ENCODE measurements around the gene DHRS4.
"Not testable (repeated sequence)": the region's sequence is repeated elsewhere in the genome, so short reads cannot be mapped to it uniquely, and the experiment has no call there.

- not testable (repeated sequence) for TF ChIP-seq EZH2 (IDR thresholded peaks at IDR 0.05; ENCODE audit: borderline replicate concordance, low read depth, low read length, severe bottlenecking)
- TF ChIP-seq, protein P1, sequence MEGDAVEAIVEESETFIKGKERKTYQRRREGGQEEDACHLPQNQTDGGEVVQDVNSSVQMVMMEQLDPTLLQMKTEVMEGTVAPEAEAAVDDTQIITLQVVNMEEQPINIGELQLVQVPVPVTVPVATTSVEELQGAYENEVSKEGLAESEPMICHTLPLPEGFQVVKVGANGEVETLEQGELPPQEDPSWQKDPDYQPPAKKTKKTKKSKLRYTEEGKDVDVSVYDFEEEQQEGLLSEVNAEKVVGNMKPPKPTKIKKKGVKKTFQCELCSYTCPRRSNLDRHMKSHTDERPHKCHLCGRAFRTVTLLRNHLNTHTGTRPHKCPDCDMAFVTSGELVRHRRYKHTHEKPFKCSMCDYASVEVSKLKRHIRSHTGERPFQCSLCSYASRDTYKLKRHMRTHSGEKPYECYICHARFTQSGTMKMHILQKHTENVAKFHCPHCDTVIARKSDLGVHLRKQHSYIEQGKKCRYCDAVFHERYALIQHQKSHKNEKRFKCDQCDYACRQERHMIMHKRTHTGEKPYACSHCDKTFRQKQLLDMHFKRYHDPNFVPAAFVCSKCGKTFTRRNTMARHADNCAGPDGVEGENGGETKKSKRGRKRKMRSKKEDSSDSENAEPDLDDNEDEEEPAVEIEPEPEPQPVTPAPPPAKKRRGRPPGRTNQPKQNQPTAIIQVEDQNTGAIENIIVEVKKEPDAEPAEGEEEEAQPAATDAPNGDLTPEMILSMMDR (IDR thresholded peaks at IDR 0.05; ENCODE audit: borderline replicate concordance, extremely low read depth, low read length, poor library complexity, severe bottlenecking): not testable (repeated sequence)
These were observed 43.3 kb downstream of the DHRS4 start for GRCh38 chr14:23996825-23997224.

Data from DND-41 (cell line).